ENCODE measurements around the gene NINL.
"Not testable (repeated sequence)": the region's sequence is repeated elsewhere in the genome, so short reads cannot be mapped to it uniquely, and the experiment has no call there.

Gene NINL

GRCh38 chr20:25532015-25532751, 53.1 kb downstream of the NINL start:
- DNase-seq: no peak

DNA sequence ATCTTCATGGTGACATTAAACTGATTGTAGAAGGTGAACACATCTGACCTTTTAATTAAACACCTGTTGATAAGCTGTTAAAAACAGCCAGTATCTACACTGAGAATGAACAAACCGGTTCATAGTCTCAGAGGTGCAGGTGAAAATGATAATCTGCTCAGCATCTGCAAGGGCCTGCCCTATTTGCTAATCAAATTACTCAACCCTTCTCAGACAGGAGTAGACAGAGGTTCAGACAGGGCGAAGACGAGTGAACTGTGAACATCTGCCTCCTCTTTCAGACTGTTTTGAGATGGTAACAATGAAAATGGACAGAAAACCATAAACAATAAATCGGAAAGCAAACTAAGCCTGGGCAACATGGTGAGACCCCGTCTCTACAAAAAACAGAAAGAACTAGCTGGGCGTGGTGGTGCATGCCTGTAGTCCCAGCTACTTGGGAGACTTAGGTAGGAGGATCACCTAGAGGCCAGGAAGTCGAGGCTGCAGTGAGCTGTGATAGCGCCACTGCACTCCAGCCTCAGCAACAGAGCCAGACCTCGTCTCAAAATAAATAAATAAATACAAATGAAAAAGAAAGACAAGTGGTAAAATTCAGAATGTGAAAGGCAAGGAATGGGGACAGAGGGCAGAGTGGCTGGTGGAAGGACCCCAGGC, 55.9 kb downstream of the NINL start:
- DNase-seq: no peak

DNA sequence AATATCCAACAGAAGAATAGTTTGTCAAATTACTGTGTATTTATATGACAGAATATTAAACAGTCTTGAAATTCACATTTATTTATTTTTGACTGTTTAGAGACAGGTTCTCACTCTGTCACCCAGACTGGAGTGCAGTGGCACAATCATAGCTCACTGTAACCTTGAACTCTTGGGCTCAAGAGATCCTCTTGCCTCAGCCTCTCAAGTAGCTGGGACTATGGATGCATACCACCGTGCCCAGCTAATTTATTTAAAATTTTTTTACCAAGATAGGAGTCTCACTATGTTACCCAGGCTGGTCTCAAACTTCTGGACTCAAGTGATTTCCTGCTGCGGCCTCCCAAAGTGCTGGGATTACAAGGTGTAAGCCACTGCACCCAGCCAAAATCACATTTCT, 57.4 kb downstream of the NINL start:
- DNase-seq: no peak

GRCh38 chr20:25526446-25526845, 58.9 kb downstream of the NINL start:
- DNase-seq: no peak

GRCh38 chr20:25525867-25526266, 59.5 kb downstream of the NINL start:
- DNase-seq: no peak

- no peak for DNase-seq
Measured at GRCh38 chr20:25525295-25525694, 60.0 kb downstream of the NINL start.

DNA sequence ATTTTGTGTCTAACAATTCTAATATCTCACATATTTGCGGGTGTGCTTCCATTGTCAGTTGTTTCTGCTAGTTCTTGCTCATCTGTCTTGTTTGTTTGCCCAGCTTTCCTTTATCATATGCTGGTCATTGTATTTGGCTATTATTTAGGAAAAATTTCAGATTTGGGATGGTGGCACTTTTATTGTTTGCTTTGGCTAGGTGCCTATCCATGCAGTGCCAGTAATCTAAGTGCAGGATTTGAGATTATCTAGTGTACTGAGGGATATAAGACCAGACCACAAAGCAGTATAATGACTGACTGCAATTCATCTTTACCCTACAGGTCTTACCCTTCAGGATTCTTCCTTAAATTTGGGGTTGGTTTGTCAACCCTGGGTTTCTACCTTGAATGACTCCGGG, 63.9 kb downstream of the NINL start:
- DNase-seq: no peak

GRCh38 chr20:25517124-25517523, 68.2 kb downstream of the NINL start:
- no peak for DNase-seq

GRCh38 chr20:25514747-25515340, 70.5 kb downstream of the NINL start:
- DNase-seq: no peak

GRCh38 chr20:25514195-25514594, 71.1 kb downstream of the NINL start:
- no peak for DNase-seq

- no peak for DNase-seq
Measured at GRCh38 chr20:25512709-25513108, 72.6 kb downstream of the NINL start.

DNA sequence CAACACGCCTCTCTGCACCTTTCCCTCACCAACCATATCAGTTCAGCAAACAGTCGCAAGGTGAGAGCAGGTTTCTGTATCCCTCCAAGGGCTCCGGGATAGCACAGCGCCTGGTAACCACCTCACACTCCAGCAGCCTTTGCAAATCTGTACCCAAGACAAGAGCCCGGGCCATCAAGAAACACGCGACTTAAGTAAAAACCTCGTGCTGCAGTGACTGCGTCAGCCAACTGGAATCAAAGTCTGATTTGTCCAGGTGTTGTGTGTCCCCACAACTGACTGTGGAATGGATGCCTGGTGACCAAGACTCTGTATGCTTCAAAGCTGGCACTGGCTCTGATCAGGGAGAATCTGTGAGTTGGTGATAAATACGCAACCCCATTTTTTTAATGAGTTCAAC, 74.1 kb downstream of the NINL start:
- no peak for DNase-seq

DNA sequence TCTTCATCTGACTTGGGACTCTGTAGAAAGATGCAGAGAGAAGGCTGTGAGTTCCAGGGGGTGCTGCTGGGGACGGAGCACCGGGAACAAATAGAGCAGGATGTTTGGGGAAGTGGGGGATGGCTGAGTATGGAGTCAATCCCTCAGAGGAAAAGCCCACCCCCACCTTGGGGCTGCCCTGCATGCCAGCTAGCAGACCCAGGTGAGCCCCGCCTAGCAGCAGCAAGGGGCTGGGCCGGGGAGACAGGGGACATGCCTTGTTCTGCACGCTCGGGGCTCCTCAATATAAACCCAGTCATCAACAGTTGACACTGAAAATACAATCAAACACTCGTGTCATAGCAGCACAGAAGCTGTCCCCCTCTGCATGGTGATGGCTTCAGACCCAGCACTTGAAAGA, 74.6 kb downstream of the NINL start:
- no peak for DNase-seq

DNA sequence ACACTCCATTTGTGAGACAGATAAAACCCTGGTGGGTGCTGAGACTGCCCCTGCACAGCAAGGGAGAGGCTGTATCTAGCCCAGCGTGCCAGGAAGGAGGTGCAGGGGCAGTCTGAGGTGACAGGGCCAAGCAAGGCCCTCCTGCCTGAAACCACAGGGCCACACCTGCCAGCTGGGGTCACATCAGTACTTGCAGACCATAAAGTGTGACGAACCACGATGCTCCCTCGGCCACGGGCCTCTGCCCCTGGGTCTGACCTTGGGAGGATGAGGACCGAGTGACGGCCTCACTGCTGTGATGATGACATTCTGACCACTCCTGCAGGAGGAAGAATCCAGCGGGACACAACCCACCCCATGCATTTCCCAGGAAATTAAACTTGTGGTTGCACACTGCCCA, 75.1 kb downstream of the NINL start:
- no peak for DNase-seq

- no peak for DNase-seq
Measured at GRCh38 chr20:25509084-25509483, 76.2 kb downstream of the NINL start.

- no peak for DNase-seq
Measured at GRCh38 chr20:25508083-25508770, 77.1 kb downstream of the NINL start.

GRCh38 chr20:25507385-25508082, 77.8 kb downstream of the NINL start:
- no peak for DNase-seq

DNA sequence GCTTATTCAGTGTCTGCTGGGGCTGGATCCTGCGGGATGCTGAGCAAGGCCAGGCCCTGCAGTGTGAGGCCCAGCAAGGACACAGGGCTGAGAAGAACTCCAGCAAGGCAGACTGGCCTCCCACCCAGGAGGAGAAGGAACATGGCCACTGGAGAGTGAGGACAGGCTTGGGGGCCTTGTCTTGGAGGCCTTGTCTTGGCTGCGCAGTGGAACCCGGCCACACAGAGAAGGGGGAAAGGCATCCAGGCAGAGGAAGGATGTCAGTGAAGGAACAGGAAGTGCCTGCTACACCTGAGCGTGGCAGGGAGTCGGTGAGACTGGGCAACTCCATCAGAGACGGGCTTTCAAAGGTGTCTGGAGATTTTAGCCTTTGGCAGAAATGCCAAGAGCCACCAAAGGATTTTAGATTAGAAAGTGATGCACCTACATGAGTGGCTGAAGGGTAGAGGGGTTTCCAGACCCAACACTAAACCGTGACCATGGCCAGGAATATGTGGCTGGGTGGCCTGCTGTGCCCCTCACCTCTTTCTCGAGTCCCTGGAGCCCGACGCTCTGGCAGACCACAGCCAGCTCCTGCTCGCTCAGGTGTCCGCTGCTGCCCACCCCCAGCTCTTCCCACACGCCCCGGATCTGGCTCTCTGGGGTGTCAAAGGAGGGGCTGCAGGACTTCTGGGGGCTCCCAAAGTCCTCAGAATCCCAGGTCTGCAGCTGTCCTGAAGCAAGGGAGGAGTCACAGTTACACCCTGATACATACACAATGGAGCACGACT, 80.8 kb downstream of the NINL start:
- DNase-seq: no peak

- DNase-seq: no peak
Measured at GRCh38 chr20:25503936-25504335, 81.4 kb downstream of the NINL start.

DNA sequence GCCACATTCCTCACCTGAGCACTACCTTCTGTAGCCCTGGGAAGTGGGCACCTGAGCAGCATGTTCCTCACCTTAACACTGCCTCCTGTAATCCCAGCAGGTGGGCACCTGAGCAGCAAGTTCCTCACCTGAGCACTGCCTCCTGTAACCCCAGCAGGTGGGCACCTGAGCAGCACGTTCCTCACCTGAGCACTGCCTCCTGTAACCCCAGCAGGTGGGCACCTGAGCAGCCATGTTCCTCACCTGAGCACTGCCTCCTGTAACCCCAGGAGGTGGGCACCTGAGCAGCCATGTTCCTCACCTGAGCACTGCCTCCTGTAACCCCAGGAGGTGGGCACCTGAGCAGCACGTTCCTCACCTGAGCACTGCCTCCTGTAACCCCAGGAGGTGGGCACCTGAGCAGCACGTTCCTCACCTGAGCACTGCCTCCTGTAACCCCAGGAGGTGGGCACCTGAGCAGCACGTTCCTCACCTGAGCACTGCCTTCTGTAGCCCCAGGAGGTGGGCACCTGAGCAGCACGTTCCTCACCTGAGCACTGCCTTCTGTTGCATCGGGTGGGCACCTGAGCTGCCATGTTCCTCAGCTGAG, 82.2 kb downstream of the NINL start:
- DNase-seq: not testable (repeated sequence)

DNA sequence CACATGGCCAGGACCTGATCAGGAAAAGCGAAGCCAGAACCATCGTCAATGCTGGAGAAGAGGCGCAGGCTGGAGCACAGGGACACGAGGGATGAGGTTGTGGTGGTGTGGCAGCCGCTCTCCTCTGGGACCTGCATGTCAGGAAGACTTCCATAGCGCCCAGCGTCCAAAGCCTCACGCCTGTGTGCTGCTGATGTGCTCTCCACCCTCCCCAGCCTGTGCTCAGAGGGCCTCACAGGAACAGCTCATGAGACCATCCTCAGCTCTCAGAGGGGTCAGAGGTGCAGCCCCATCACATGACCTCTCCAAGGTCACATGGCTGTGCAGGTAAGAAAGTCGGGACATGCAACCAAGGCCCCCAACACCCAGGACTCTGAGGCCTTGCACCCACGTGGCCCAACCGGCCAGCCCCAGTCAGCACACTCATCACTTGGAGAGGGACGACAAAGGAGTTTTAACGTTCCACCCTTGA, 84.4 kb downstream of the NINL start:
- no peak for DNase-seq
